Adrenal gland (tissue), 5 donors: ENCODE results near the gene PSAPL1.
"Not testable (repeated sequence)": the region's sequence is repeated elsewhere in the genome, so short reads cannot be mapped to it uniquely, and the experiment has no call there.

Experiments
- CTCF ChIP-seq, 6 experiments: fragments of 450-650 bp in 4 of 6; fragments of 200-600 bp in 2 of 6; sonication (generic) in 1 of 6; IDR thresholded peaks; 1 replicate in 5 of 6; 2 replicates in 1 of 6; pipeline versions ENCODE4 v1.5.1 to v1.8.0; 2016 to 2021; ENCODE audit warnings: antibody characterized with exemption in 6 of 6, mild to moderate bottlenecking in 2 of 6, moderate library complexity in 1 of 6
- POLR2A ChIP-seq, 2 donors: fragments of 450-650 bp; IDR thresholded peaks; one replicate each; pipeline ENCODE4 v1.6.1; 2017; ENCODE audit warnings: antibody characterized with exemption in 2 of 2, mild to moderate bottlenecking in 2 of 2, moderate library complexity in 1 of 2
- donor health status: DM: no; HTN: no; CAD: no.

DNA sequence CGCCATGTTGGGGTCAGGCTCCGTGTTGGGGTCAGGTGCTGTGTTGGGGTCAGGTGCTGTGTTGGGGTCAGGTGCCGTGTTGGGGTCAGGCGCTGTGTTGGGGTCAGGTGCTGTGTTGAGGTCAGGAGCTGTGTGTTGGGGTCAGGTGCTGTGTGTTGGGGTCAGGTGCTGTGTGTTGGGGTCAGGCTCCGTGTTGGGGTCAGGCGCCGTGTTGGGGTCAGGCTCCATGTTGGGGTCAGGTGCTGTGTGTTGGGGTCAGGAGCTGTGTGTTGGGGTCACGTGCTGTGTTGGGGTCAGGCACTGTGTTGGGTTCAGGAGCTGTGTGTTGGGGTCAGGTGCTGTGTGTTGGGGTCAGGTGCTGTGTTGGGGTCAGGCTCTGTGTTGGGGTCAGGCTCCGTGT lies 18.1 kb upstream of the PSAPL1 start:
- TF ChIP-seq CTCF, POLR2A (IDR thresholded peaks at IDR 0.05): not testable (repeated sequence)
